Measurements from ENCODE around the gene OPA1.

Gene OPA1

GRCh38 chr3:193711166-193711485, 118.1 kb downstream of the OPA1 start:
- DNase-seq = no peak

- DNase-seq = no peak
Observed at GRCh38 chr3:193711523-193711963, 118.5 kb downstream of the OPA1 start.

- DNase-seq = no peak
Observed at GRCh38 chr3:193711964-193712598, 119.1 kb downstream of the OPA1 start.

- no peak for DNase-seq
Observed at GRCh38 chr3:193712938-193713337, 119.9 kb downstream of the OPA1 start.

- no peak for DNase-seq
Observed at GRCh38 chr3:193714523-193715137, 121.6 kb downstream of the OPA1 start.

- no peak for DNase-seq
Observed at GRCh38 chr3:193716150-193716549, 123.1 kb downstream of the OPA1 start.

GRCh38 chr3:193719735-193720134, 126.7 kb downstream of the OPA1 start:
- DNase-seq = no peak

GRCh38 chr3:193720169-193720568, 127.2 kb downstream of the OPA1 start:
- DNase-seq = no peak

GRCh38 chr3:193722566-193722965, 129.6 kb downstream of the OPA1 start:
- no peak for DNase-seq

GRCh38 chr3:193727089-193727488, 134.1 kb downstream of the OPA1 start:
- no peak for DNase-seq

- DNase-seq = no peak
Observed at GRCh38 chr3:193728429-193729087, 135.6 kb downstream of the OPA1 start.

GRCh38 chr3:193729088-193729465, 136.1 kb downstream of the OPA1 start:
- no peak for DNase-seq

- no peak for DNase-seq
Observed at GRCh38 chr3:193729601-193730000, 136.6 kb downstream of the OPA1 start.

- DNase-seq = no peak
Observed at GRCh38 chr3:193730511-193730910, 137.5 kb downstream of the OPA1 start.

GRCh38 chr3:193730976-193731375, 138.0 kb downstream of the OPA1 start:
- DNase-seq = no peak

GRCh38 chr3:193731656-193732055, 138.6 kb downstream of the OPA1 start:
- DNase-seq = no peak

- DNase-seq = no peak
Observed at GRCh38 chr3:193732391-193732790, 139.4 kb downstream of the OPA1 start.

- no peak for DNase-seq
Observed at GRCh38 chr3:193732827-193733226, 139.8 kb downstream of the OPA1 start.

- DNase-seq = no peak
Observed at GRCh38 chr3:193734737-193735366, 141.8 kb downstream of the OPA1 start.

GRCh38 chr3:193735850-193736249, 142.8 kb downstream of the OPA1 start:
- no peak for DNase-seq

- no peak for DNase-seq
Observed at GRCh38 chr3:193736616-193737015, 143.6 kb downstream of the OPA1 start.

- DNase-seq = no peak
Observed at GRCh38 chr3:193737191-193737751, 144.3 kb downstream of the OPA1 start.

- no peak for DNase-seq
Observed at GRCh38 chr3:193742628-193743027, 149.6 kb downstream of the OPA1 start.

GRCh38 chr3:193743702-193744047, 150.7 kb downstream of the OPA1 start:
- DNase-seq = no peak

Data from stimulated activated naive CD4-positive, alpha-beta T cell (primary cell).